Hematopoietic multipotent progenitor cell treated with erythropoietin and hydrocortisone succinate and interleukin-3 and kit ligand, for 8 days (in vitro differentiated cells): ENCODE data around the gene STRC.
"Not testable (repeated sequence)": the region's sequence is repeated elsewhere in the genome, so short reads cannot be mapped to it uniquely, and the experiment has no call there.

Source experiments
- DNase-seq: peaks from one replicate; pipeline ENCODE4 v3.0.0-alpha.2; 2015

Gene STRC

GRCh38 chr15:43562753-43563152, 55.8 kb downstream of the STRC start:
- not testable (repeated sequence) for DNase-seq

- no peak for DNase-seq
Measured at GRCh38 chr15:43552986-43553385, 65.6 kb downstream of the STRC start.

- DNase-seq, result no peak
Measured at GRCh38 chr15:43552256-43552655, 66.3 kb downstream of the STRC start.

GRCh38 chr15:43550527-43551363, 67.9 kb downstream of the STRC start:
- no peak for DNase-seq
